DND-41 (cell line): Measurements from ENCODE around the gene PARM1.

Experiments used
- CTCF ChIP-seq: IDR thresholded peaks from 2 replicates; pipeline ENCODE4 v1.5.1; 2012; ENCODE audit warnings: borderline replicate concordance, low read length, moderate library complexity, mild to moderate bottlenecking; ENCODE audit not compliant: poor library complexity, severe bottlenecking; ENCODE audit errors: extremely low read depth
- EZH2 ChIP-seq: IDR thresholded peaks from 3 replicates; pipeline ENCODE4 v1.6.1; 2012; ENCODE audit warnings: borderline replicate concordance, low read depth, mild to moderate bottlenecking, moderate library complexity, low read length, inconsistent platforms; ENCODE audit not compliant: severe bottlenecking

- no peak for TF ChIP-seq CTCF
- no peak for TF ChIP-seq EZH2
These were observed 20.7 kb downstream of the PARM1 start for GRCh38 chr4:74953647-74954046.
